Smooth muscle cell (in vitro differentiated cells): ENCODE data around the gene RAPSN. TPM values are rescaled to one million over a fixed set of nuclear protein-coding genes. Genes with fewer than 3 reads are reported as not detected.

Experiments
- DNase-seq: peaks from one replicate; lab custom pipeline; 2025; ENCODE audit not compliant: unreplicated experiment; lab: John Stamatoyannopoulos, UW
- H2AFZ ChIP-seq: fragments of 200-600 bp; sonication (generic); 2 replicates; pipeline ENCODE4 v1.6.0; 2016; ENCODE audit warnings: antibody characterized with exemption, low read depth, mild to moderate bottlenecking
- H3F3A ChIP-seq: fragments of 200-600 bp; sonication (generic); 2 replicates; pipeline ENCODE4 v1.6.0; 2017; ENCODE audit warnings: antibody characterized with exemption, low read depth
- H3K27ac ChIP-seq: fragments of 200-600 bp; sonication (generic); 2 replicates; pipeline ENCODE4 v1.5.1; 2016; ENCODE audit warnings: low read depth, mild to moderate bottlenecking
- H3K27me3 ChIP-seq: fragments of 200-600 bp; sonication (generic); 2 replicates; pipeline ENCODE4 v1.6.1; 2016; ENCODE audit warnings: low read depth, mild to moderate bottlenecking
- H3K36me3 ChIP-seq: fragments of 200-600 bp; sonication (generic); 2 replicates; pipeline ENCODE4 v1.5.1; 2016; ENCODE audit warnings: low read depth
- H3K4me1 ChIP-seq: fragments of 200-600 bp; sonication (generic); 2 replicates; pipeline ENCODE4 v1.5.1; 2016; ENCODE audit warnings: low read depth
- H3K4me2 ChIP-seq: fragments of 200-600 bp; sonication (generic); 2 replicates; pipeline ENCODE4 v1.6.0; 2016; ENCODE audit warnings: mild to moderate bottlenecking
- H3K4me3 ChIP-seq: fragments of 200-600 bp; sonication (generic); 2 replicates; pipeline ENCODE4 v1.5.1; 2016; ENCODE audit warnings: mild to moderate bottlenecking
- H3K79me2 ChIP-seq: fragments of 200-600 bp; sonication (generic); 2 replicates; pipeline ENCODE4 v1.6.0; 2016; ENCODE audit warnings: low read depth, mild to moderate bottlenecking
- H3K9ac ChIP-seq: fragments of 200-600 bp; sonication (generic); 2 replicates; pipeline ENCODE4 v1.6.0; 2016; ENCODE audit warnings: low read depth
- H3K9me3 ChIP-seq: fragments of 200-600 bp; sonication (generic); replicated peaks from 2 replicates; pipeline ENCODE4 v1.5.1; 2016; ENCODE audit warnings: low read depth
- H4K20me1 ChIP-seq: fragments of 200-600 bp; sonication (generic); 2 replicates; pipeline ENCODE4 v1.6.0; 2016; ENCODE audit warnings: low read depth
- CTCF ChIP-seq: fragments of 200-600 bp; sonication (generic); IDR thresholded peaks from 2 replicates; pipeline ENCODE4 v1.5.1; 2017; ENCODE audit warnings: borderline replicate concordance, mild to moderate bottlenecking, antibody characterized with exemption; ENCODE audit not compliant: insufficient read depth, poor library complexity, severe bottlenecking
- WGBS: methylation state at CpG from one replicate; pipeline ENCODE4 v1.1.7; 2016; ENCODE audit warnings: low lambda C conversion rate; 5-methylcytosine and 5-hydroxymethylcytosine counted together
- polyA plus RNA-seq: library from polyadenylated mRNA; unstranded; fragments of >200 nt; fragmentation: Nextera tagmentation; extraction: Ambion mirVana; gene quantifications from 2 replicates; pipeline ENCODE4 v1.2.1, GENCODE V29; 2016
- total RNA-seq: library from RNA; depleted of rRNA; stranded (reverse); fragments of >200 nt; gene quantifications from 2 replicates; pipeline ENCODE4 v1.2.3, GENCODE V29; 2014

The RAPSN gene
- total and polyA plus RNA-seq, 2 experiments from 2014 or later: 0.41 TPM; not detected in 1

GRCh38 chr11:47400768-47401279 lies 48.1 kb downstream of the RAPSN start:
- H3K9me3 ChIP-seq: no peaks in the 10 kb centered on the region
- H3K36me3 ChIP-seq: no peaks in the 10 kb centered on the region
- H2AFZ ChIP-seq: no peak overlapping the region
- TF ChIP-seq CTCF: no peak
- no peaks in the 10 kb centered on the region for H3K79me2 ChIP-seq
- peak overlapping the region; percentile 54 for H3K4me3 ChIP-seq
- H3K27me3 ChIP-seq: no peaks in the 10 kb centered on the region
- DNase-seq: no peak
- no peak overlapping the region for H3K27ac ChIP-seq
- no peak overlapping the region for H3K9ac ChIP-seq
- peaks cover 6% of the 10 kb centered on the region for H3F3A ChIP-seq
- peaks cover 8% of the 10 kb centered on the region for H3K4me1 ChIP-seq
- no peaks in the 10 kb centered on the region for H4K20me1 ChIP-seq
- 26% methylated on average over 8 of the region's 8 CpGs for WGBS
- peak overlapping the region; percentile 89 for H3K4me2 ChIP-seq

DNA sequence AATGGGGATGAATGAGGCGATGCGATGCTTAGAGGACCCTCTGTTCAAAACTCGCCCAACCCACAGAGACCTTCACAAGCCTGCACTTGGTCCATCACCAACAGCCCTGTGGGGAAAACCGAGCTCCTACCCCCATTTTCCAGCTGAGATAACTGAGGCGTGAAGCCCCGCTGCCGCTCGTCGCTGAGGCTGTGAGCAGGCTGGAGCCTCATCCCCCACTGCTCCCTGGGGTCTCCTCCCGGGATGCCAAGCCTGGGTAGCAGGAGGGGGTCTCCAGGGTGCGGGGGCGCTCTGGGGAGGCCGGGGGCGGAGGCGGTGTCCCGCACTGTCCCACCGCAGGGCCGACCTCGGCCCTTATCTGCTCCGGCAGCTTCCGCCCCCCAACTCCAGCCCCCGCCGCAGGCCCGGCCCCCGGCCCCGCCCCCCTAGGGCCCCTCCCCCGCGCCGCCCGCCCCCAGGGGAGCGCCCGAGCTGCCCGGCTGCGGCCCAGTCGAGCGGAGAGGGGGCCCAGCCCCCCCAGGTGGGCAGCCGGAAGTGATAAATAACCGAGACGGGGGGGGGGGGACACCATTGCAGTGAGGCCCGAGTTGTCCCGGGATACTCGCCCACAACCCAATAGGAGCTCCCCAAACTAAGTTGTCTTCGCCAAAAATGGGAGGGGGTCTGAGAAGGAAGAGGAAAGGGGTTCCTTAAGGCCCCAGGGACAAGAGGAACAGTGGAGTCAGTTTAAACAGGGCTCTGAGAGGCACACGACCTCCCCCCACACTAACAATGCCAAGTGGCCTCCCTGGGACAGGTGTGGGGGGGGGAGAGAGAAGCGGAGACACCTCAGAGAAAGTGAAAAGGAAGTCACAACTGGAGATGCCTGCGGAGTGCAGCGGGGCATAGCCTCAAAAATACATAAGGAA lies 48.8 kb downstream of the RAPSN start:
- H3F3A ChIP-seq: peaks cover 6% of the 10 kb centered on the region
- H3K4me2 ChIP-seq: peak overlapping the region; percentile 89
- H3K79me2 ChIP-seq: no peaks in the 10 kb centered on the region
- peak overlapping the region; percentile 54 for H3K4me3 ChIP-seq
- WGBS: 10% methylated on average over 33 of the region's 47 CpGs
- H2AFZ ChIP-seq: peak overlapping the region; percentile 79
- H3K36me3 ChIP-seq: no peaks in the 10 kb centered on the region
- no peaks in the 10 kb centered on the region for H3K27me3 ChIP-seq
- H3K9ac ChIP-seq: peak overlapping the region; percentile 43
- peaks cover 8% of the 10 kb centered on the region for H3K4me1 ChIP-seq
- no peak for TF ChIP-seq CTCF
- H3K9me3 ChIP-seq: no peaks in the 10 kb centered on the region
- no peak for DNase-seq
- H4K20me1 ChIP-seq: no peaks in the 10 kb centered on the region
- H3K27ac ChIP-seq: no peak overlapping the region

DNA sequence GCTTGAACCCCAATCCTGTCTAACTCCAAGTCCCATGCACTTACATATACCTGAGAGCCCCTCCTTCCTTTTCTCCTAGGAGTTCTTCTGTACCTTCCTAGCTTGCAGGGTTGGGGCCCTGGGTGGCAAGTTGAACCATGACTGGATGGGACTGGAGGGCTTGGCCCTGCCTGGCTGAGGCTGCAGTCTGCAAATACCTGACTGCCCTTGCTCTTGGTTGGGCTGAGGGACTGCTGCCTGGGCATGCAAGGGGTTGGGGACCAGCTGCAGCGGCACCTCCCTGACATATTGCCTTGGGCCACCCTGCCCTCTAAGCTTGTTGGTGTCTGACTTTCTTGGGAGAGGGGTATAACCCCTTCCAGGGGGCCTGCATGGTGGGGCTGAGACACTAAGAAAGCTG lies 50.4 kb downstream of the RAPSN start:
- no peaks in the 10 kb centered on the region for H3K27me3 ChIP-seq
- no peaks in the 10 kb centered on the region for H4K20me1 ChIP-seq
- no peak for DNase-seq
- no peaks in the 10 kb centered on the region for H3K9me3 ChIP-seq
- no peak overlapping the region for H3K4me3 ChIP-seq
- peaks cover 8% of the 10 kb centered on the region for H3K4me1 ChIP-seq
- H3K27ac ChIP-seq: no peak overlapping the region
- H3K4me2 ChIP-seq: no peak overlapping the region
- H3K79me2 ChIP-seq: no peaks in the 10 kb centered on the region
- peaks cover 6% of the 10 kb centered on the region for H3F3A ChIP-seq
- no peak for TF ChIP-seq CTCF
- H3K36me3 ChIP-seq: no peaks in the 10 kb centered on the region
- H3K9ac ChIP-seq: no peak overlapping the region
- no peak overlapping the region for H2AFZ ChIP-seq
- 64% methylated on average over 1 of the region's 1 CpG for WGBS
